PC-9 (cell line): ENCODE measurements around the gene KLF4.

Experiments
- CTCF ChIP-seq: fragments of 200-600 bp; sonication (generic); conservative IDR thresholded peaks from 2 replicates; pipeline ENCODE4 v1.6.1; 2017; ENCODE audit warnings: mixed run types, antibody characterized with exemption, mild to moderate bottlenecking, moderate library complexity
- EZH2 ChIP-seq: fragments of 200-600 bp; sonication (generic); IDR thresholded peaks from 2 replicates; pipeline ENCODE4 v1.8.0; 2017; ENCODE audit warnings: antibody characterized with exemption, low read depth

- no peak for TF ChIP-seq CTCF
- TF ChIP-seq EZH2, result no peak
Observed at GRCh38 chr9:107447834-107448233, 41.7 kb downstream of the KLF4 start.
